ENCODE results near the gene ALOX5. TPM values are rescaled to one million over a fixed set of nuclear protein-coding genes. Genes with fewer than 3 reads are reported as not detected.

ALOX5 gene
- total RNA-seq, 2 experiments from 2014 or later, result 0.25 to 0.52 TPM

DNA sequence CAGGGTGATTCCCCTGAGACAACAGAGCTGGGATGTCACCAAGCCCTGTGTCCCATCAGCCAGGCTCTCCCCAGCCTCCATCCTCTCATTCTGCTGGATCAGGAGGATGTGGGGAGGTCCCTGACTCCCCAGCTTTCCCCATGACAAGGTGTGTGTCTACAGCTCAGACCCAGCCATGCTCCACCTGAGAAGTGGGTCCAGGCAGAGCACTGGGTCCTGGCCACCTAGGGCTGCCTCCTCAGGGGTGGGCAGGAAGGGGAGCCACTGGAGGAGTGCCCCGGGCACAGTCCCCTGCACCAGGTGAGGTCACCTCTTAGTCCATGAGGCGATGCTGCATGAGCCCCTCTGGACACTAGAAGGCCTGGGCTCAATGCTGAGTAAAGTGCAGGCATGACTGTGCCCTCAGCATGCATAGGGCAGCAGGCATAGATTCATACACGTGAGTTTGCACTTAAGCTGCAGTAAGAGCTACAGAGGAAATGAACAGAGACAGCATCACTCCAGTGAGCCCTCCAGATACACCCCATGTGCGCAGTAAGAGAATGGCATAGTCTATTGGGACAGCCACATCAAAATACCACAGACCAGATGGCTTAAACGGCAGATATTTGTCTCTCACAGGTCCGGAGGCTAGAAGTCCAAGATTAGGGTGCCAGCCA lies 48.3 kb downstream of the ALOX5 start:
- POLR2A ChIA-PET, result no interaction called here
- CTCF ChIA-PET, result interaction anchor here (0.8 kb wide), 1 partner anchor 42 kb away, joined by 3 read pairs; no protein-coding TSS in a partner anchor

GRCh38 chr10:45422866-45423659 lies 49.0 kb downstream of the ALOX5 start:
- POLR2A ChIA-PET, result no interaction called here
- CTCF ChIA-PET, result interaction anchor here (0.8 kb wide), 1 partner anchor 42 kb away, joined by 3 read pairs; no protein-coding TSS in a partner anchor

GRCh38 chr10:45423976-45424499 lies 50.0 kb downstream of the ALOX5 start:
- POLR2A ChIA-PET, result no interaction called here
- CTCF ChIA-PET, result no interaction called here

DNA sequence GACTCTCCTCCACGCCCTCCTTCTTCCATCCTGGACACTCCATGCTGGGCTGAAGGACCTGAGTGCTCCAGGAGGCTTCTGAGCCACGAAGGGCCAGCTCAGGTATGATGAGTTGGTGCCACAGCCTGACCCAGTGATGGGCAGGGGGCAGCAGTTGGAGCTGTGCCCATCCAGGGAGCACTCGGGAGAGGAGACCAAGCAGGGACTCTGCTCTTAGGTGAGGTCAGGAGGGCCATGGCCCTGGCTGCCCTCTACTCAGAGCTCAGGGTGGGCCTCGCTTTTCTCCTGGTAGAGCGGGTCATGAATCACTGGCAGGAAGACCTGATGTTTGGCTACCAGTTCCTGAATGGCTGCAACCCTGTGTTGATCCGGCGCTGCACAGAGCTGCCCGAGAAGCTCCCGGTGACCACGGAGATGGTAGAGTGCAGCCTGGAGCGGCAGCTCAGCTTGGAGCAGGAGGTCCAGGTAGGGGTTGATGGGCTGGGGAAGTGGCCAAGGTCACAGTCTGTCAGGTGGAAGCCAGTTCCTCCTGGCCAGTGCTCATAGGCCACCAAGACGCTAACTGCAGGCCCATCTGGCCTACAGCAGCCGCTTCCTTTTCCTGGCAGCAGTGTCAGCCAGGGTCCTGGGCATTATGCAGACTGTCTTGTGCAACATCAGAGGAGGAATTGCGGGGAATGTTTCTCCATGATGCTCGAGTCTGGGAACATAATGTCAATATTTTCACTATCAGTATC lies 50.8 kb downstream of the ALOX5 start:
- CTCF ChIA-PET, result interaction anchor here (0.6 kb wide), 1 partner anchor 98 kb away, joined by 3 read pairs; no protein-coding TSS in a partner anchor
- POLR2A ChIA-PET, result no interaction called here

- POLR2A ChIA-PET, result no interaction called here
- CTCF ChIA-PET, result no interaction called here
Measured at GRCh38 chr10:45425621-45426563, 51.9 kb downstream of the ALOX5 start.

- ChIA-PET CTCF (no interaction called here), POLR2A (no interaction called here)
Measured at GRCh38 chr10:45427262-45427969, 53.4 kb downstream of the ALOX5 start.

GRCh38 chr10:45427970-45428366 lies 54.0 kb downstream of the ALOX5 start:
- CTCF ChIA-PET, result no interaction called here

GRCh38 chr10:45428611-45429510 lies 54.8 kb downstream of the ALOX5 start:
- ChIA-PET CTCF (no interaction called here), POLR2A (interaction anchor here (0.6 kb wide), 1 partner anchor 166 kb away, joined by 3 read pairs; no protein-coding TSS in a partner anchor)

More at GRCh38 chr10:45427970-45428366, 54.0 kb downstream of the ALOX5 start:
- POLR2A ChIA-PET, result no interaction called here

GRCh38 chr10:45429790-45430189 lies 55.8 kb downstream of the ALOX5 start:
- CTCF ChIA-PET, result no interaction called here

DNA sequence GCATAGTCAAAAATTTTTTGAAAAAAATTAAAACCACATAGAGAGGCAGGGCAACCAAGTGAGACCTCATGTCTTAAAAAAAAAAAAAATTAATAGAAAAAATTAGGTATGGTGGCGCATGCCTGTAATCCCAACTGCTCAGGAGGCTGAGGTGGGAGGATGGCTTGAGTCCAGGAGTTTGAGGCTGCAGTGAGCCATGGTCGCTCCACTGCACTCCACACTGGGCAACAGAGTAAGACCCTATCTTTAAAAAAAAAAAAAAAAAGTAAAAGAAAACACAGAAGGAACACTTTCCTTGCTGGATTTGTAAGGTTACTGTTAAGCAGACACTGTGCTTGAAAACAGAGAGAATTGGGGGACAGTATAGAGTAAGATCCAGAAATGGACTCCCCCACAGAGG lies 58.1 kb downstream of the ALOX5 start:
- ChIA-PET CTCF (no interaction called here), POLR2A (no interaction called here)

More at GRCh38 chr10:45429790-45430189, 55.8 kb downstream of the ALOX5 start:
- POLR2A ChIA-PET, result no interaction called here

- ChIA-PET CTCF (no interaction called here), POLR2A (no interaction called here)
Measured at GRCh38 chr10:45432700-45433472, 58.9 kb downstream of the ALOX5 start.

GRCh38 chr10:45433716-45434469 lies 59.9 kb downstream of the ALOX5 start:
- CTCF ChIA-PET, result no interaction called here
- POLR2A ChIA-PET, result no interaction called here

- POLR2A ChIA-PET, result no interaction called here
- CTCF ChIA-PET, result no interaction called here
Measured at GRCh38 chr10:45437587-45438465, 63.8 kb downstream of the ALOX5 start.

DNA sequence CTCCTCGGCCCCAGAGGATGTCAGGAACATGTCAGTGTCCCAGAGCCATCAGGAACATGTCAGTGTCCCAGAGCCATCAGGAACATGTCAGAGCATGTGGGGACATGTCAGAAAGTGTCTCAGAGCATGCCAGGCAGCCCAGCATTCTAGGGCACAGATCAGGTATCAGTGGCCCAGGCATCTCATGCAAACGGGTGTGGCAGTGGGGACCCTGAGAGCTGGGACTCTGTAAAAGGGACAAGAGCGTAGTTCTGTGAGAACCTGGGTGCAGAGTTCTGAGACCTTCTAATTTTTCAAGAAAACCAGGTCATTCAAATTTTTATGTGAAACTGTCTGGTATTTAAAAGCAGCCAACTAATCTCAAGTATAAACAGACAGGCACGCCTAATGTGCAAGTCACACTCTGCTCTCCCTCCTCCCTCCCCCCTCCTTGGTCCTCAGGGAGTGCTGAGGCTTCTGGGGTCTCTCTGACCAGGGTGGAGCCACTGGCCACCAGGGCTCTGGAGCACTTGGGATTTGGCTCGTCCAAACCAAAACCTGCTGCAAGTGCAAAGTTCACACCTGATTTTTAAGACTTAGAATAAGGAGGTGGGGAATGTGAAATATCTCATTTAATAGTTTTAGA lies 64.6 kb downstream of the ALOX5 start:
- POLR2A ChIA-PET, result no interaction called here
- CTCF ChIA-PET, result no interaction called here

DNA sequence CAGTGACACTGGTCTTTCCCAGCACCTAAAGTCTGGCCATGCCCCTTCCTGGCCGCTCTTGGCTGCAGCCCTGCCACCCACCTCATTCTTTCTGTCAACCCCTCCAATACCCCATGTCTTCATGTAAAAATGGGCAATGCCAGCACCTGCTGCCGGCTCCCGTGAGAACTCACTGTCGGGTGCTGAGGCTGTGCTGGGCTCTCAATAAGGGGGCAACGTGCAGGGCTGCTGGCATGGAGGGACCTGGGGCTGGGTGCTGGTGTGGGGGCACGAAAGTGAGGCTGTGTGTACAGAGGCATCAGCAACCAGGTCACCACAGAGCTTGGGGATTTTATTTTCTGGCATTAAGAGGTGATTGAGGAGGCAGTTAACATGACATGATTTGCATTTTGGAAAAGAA lies 65.3 kb downstream of the ALOX5 start:
- POLR2A ChIA-PET, result no interaction called here
- CTCF ChIA-PET, result no interaction called here
